ENCODE data around the gene KLK7.
"Not testable (repeated sequence)": the region's sequence is repeated elsewhere in the genome, so short reads cannot be mapped to it uniquely, and the experiment has no call there.

KLK7 gene

DNA sequence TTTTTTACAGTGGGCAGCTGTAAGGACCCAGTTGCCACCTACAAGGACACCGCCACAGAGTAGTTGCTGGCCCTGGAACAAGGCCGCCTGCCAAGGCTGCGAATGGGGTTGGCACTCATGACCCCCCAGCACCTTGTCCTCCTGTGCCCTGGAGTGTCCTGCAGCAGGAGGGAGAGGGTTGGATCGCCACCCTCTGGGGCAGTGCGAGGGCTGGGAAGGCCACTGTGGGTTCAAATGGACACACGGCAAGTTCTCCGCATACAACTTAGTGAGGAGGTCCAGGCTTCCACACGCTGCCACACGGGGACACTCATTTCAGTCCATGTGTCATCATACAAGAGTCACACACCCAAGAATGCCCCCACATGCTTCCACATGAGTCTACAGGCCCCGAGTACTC, 16.7 kb upstream of the KLK7 start:
- Histone ChIP-seq H3K36me3 (no peaks in the 10 kb centered on the region), H3K9me3 (no peaks in the 10 kb centered on the region), H3K27me3 (peaks cover 0 to 40% of the 10 kb centered on the region in 2 donors), H3K4me3 (no peak overlapping the region), H3K4me1 (peaks cover 0 to 11% (median 0%) of the 10 kb centered on the region in 4 donors), H3K27ac (no peak overlapping the region)
- intact Hi-C loops (cut with DNase I; ENCODE audit: low total_unique reads): no loop called here
- TF ChIP-seq, protein P1, sequence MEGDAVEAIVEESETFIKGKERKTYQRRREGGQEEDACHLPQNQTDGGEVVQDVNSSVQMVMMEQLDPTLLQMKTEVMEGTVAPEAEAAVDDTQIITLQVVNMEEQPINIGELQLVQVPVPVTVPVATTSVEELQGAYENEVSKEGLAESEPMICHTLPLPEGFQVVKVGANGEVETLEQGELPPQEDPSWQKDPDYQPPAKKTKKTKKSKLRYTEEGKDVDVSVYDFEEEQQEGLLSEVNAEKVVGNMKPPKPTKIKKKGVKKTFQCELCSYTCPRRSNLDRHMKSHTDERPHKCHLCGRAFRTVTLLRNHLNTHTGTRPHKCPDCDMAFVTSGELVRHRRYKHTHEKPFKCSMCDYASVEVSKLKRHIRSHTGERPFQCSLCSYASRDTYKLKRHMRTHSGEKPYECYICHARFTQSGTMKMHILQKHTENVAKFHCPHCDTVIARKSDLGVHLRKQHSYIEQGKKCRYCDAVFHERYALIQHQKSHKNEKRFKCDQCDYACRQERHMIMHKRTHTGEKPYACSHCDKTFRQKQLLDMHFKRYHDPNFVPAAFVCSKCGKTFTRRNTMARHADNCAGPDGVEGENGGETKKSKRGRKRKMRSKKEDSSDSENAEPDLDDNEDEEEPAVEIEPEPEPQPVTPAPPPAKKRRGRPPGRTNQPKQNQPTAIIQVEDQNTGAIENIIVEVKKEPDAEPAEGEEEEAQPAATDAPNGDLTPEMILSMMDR (IDR thresholded peaks at IDR 0.05): no peak
- DNase-seq: no peak

DNA sequence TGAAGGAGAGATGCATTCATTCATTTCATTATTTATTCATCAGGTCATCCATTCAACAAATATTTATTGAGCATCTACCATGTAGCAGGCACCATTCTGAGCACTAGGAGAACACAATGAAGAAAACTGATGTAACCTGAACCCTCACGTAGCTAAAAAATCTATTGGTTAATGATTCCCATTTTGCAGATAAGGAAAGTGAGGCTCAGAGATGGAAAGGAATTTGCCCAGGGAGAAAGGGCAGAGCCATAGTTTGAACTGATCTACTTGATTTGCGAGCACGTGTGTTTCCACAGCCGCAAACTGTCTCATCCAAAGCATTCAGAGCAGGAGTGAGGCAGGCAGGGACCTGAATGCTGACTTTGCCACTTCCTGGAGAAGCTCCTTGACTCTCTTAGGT, 15.0 kb upstream of the KLK7 start:
- H3K36me3 ChIP-seq: no peaks in the 10 kb centered on the region
- H3K27me3 ChIP-seq: peaks cover 0 to 40% of the 10 kb centered on the region in 2 donors
- H3K27ac ChIP-seq: no peak overlapping the region
- H3K4me1 ChIP-seq: peaks cover 0 to 11% (median 0%) of the 10 kb centered on the region in 4 donors
- TF ChIP-seq, protein P1 (IDR thresholded peaks at IDR 0.05): no peak
- H3K9me3 ChIP-seq: no peaks in the 10 kb centered on the region
- H3K4me3 ChIP-seq: no peak overlapping the region
- intact Hi-C loops (cut with DNase I; ENCODE audit: low total_unique reads): no loop called here
- no peak for DNase-seq

DNA sequence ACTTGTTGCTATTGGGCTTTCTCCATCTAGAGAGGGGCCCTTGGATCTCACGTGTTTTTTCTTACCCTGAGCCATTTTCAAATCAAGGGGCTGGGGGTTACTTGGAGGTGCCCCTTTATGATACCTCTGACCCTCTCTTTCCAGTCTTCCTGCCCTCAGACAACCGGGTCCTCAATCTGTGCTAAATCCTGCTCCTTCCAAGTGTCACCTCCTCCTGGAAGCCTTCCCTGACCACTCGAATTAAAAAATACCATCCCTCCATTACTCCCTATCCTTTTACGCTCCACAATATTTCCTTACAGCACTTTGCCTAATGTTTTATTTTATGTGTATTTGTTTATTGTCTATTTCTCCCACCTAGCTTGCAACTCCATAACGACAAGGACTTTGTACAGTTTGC, 14.3 kb upstream of the KLK7 start:
- H3K27me3 ChIP-seq: peaks cover 0 to 35% of the 10 kb centered on the region in 2 donors
- no peak overlapping the region for H3K27ac ChIP-seq
- no peaks in the 10 kb centered on the region for H3K36me3 ChIP-seq
- TF ChIP-seq, protein P1 (IDR thresholded peaks at IDR 0.05): no peak
- no peaks in the 10 kb centered on the region for H3K9me3 ChIP-seq
- H3K4me3 ChIP-seq: no peak overlapping the region
- H3K4me1 ChIP-seq: peaks cover 0 to 11% (median 0%) of the 10 kb centered on the region in 4 donors
- intact Hi-C loops (cut with DNase I; ENCODE audit: low total_unique reads): no loop called here
- DNase-seq: no peak

DNA sequence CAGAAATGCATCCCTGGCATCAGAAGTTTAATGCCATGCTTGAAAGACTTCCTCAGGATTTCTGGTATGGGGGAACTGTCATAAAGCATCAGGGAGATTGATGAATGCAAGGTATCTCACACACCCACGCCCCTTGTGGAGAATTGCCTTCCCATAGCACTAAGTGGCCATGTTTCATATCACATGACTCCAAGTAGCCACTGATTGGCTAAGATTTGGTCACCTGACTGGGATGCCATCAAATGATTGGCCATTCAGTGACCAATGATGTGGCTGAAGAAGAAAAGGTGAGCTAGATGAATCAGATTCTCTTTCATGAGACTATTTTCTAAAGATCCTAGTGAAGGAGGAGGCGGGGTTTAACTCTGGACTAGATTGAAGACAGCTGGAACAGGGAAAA, 10.4 kb upstream of the KLK7 start:
- DNase-seq: no peak
- intact Hi-C loops (cut with DNase I; ENCODE audit: low total_unique reads): no loop called here
- no peak overlapping the region for H3K27ac ChIP-seq

DNA sequence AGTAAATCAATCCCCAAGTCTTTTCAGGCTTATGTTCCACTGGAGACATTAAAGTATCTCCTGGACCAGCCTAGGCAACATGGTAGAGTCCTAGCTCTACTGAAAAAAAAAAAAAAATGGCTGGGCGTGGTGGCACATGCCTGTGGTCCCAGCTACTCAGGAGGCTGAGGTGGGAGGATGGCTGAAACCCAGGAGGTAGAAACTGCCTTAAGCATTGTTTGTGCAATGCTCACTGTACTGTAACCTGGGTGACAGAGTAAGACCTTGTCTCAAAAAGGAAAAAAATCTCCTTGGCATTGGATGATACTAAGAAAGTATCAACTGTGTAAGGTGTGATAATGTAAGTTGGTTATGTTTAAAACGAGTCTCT, 8.9 kb upstream of the KLK7 start:
- Histone ChIP-seq H3K4me3 (no peak overlapping the region), H3K36me3 (no peaks in the 10 kb centered on the region), H3K27ac (no peak overlapping the region), H3K27me3 (no peaks in the 10 kb centered on the region), H3K4me1 (no peaks in the 10 kb centered on the region), H3K9me3 (no peaks in the 10 kb centered on the region)
- intact Hi-C loops (cut with DNase I; ENCODE audit: low total_unique reads): no loop called here
- no peak for DNase-seq
- TF ChIP-seq, protein P1 (IDR thresholded peaks at IDR 0.05): no peak

More for the DNA sequence above, 10.4 kb upstream of the KLK7 start:
- TF ChIP-seq, protein P1 (IDR thresholded peaks at IDR 0.05): no peak
- Histone ChIP-seq H3K36me3 (no peaks in the 10 kb centered on the region), H3K4me1 (no peaks in the 10 kb centered on the region), H3K9me3 (no peaks in the 10 kb centered on the region), H3K27me3 (no peaks in the 10 kb centered on the region), H3K4me3 (no peak overlapping the region)

DNA sequence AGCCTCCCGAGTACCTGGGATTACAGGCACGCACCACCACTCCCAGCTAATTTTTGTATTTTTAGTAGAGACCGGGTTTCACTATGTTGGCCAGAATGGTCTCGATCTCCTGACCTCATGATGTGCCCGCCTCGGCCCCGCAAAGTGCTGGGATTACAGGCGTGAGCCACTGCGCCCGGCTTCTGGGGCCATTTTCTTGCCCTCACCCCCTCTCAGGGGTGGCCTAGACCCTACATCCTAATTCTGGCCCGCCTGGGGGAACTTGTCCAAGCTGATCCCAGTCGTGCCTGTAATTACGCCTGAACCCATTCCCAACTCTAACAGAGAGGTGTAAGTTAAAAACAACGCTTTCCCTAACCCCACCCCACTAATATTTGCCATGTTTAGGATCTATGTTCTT, 699 bp upstream of the KLK7 start:
- H3K4me1 ChIP-seq; intact Hi-C loops (cut with DNase I; ENCODE audit: low total_unique reads); H3K4me3 ChIP-seq; DNase-seq; H3K9me3 ChIP-seq; H3K36me3 ChIP-seq; H3K27ac ChIP-seq: not testable (repeated sequence)
- H3K27me3 ChIP-seq: peaks cover 0 to 30% of the 10 kb centered on the region in 2 donors
